ENCODE data around the gene PSMB3.
A peak's percentile ranks its signal among the peaks of the same experiment; 100 is the strongest.

The PSMB3 gene

GRCh38 chr17:38735161-38735997, 17.2 kb upstream of the PSMB3 start:
- Histone ChIP-seq H3K27me3 (replicated peaks; ENCODE audit: control insufficient read depth, insufficient read depth, low read length) (no peaks in the 10 kb centered on the region; the same call in 1 of the 2 replicates), H3K4me3 (replicated peaks; ENCODE audit: low read depth, low read length) (no peak overlapping the region), H3K36me3 (ENCODE audit: control insufficient read depth, insufficient read depth, low read length) (no peaks in the 10 kb centered on the region; the same call in none of the 2 replicates)
- DNase-seq (ENCODE audit: extremely low read depth, insufficient read length) = no peak
- peak; percentile 97 for TF ChIP-seq CTCF (IDR thresholded peaks at IDR 0.05; ENCODE audit: insufficient read depth, low read length, poor library complexity, severe bottlenecking)

DNA sequence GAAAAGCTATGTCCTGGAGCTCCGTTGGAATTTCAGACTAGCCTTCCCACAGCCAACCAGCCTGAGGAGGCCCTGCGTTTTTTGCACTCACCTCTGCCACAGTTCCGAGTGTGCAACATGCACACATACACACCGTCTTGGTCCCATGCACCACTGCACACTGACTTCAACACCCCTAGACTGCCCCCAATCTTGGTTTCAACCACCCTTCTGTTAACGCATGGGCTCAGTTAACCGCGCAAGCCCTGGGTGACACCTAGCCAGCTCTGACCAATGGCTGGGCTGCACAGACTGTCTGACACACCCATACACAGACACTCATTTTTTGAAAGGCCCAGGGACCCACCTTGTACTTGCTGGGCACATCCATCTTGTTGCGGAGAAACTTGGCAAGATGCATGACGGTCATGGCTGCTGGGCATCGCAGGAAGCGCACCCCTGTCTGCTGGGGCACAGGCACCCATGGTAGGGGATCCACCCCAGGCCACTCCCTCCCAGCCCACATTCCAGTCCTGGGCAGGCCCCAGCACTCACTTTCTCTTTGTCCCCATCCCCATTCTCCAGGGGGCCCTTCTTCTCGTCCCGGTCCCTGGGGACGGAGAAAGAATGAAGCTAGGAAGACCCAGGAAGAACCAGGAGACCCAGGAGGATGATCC, 14.4 kb upstream of the PSMB3 start:
- Histone ChIP-seq H3K4me3 (replicated peaks; ENCODE audit: low read depth, low read length) (no peak overlapping the region), H3K27me3 (replicated peaks; ENCODE audit: control insufficient read depth, insufficient read depth, low read length) (no peaks in the 10 kb centered on the region; the same call in 1 of the 2 replicates), H3K36me3 (ENCODE audit: control insufficient read depth, insufficient read depth, low read length) (no peaks in the 10 kb centered on the region; the same call in none of the 2 replicates)
- no peak for DNase-seq (ENCODE audit: extremely low read depth, insufficient read length)
- no peak for TF ChIP-seq CTCF (IDR thresholded peaks at IDR 0.05; ENCODE audit: insufficient read depth, low read length, poor library complexity, severe bottlenecking)

DNA sequence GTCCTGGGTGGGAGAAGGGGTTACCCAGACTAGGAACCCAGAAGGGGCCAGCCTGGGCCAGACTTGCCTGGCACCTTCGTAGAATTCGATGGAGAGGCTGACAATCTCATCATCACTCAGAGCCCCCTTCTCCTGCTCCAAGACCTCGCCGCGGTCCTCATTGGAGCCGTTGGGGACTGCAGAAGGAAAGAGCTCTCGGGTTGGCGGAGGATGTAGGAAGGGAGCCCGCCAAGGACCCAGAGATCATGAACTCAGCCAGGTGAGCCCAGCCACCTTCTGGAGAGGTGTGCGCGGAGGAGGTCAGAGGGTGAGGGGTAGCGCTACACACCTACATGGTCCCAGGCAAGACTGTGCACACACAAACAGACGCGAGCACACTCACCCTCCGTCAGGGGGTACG, 13.9 kb upstream of the PSMB3 start:
- H3K27me3 ChIP-seq (replicated peaks; ENCODE audit: control insufficient read depth, insufficient read depth, low read length) = no peaks in the 10 kb centered on the region; the same call in 1 of the 2 replicates
- TF ChIP-seq CTCF (IDR thresholded peaks at IDR 0.05; ENCODE audit: insufficient read depth, low read length, poor library complexity, severe bottlenecking) = no peak
- no peak for DNase-seq (ENCODE audit: extremely low read depth, insufficient read length)
- H3K4me3 ChIP-seq (replicated peaks; ENCODE audit: low read depth, low read length) = no peak overlapping the region
- H3K36me3 ChIP-seq (ENCODE audit: control insufficient read depth, insufficient read depth, low read length) = no peaks in the 10 kb centered on the region; the same call in none of the 2 replicates

- DNase-seq (ENCODE audit: extremely low read depth, insufficient read length) = no peak
- Histone ChIP-seq H3K36me3 (ENCODE audit: control insufficient read depth, insufficient read depth, low read length) (no peaks in the 10 kb centered on the region; the same call in none of the 2 replicates), H3K27me3 (replicated peaks; ENCODE audit: control insufficient read depth, insufficient read depth, low read length) (no peaks in the 10 kb centered on the region; the same call in 1 of the 2 replicates), H3K4me3 (replicated peaks; ENCODE audit: low read depth, low read length) (no peak overlapping the region)
- TF ChIP-seq CTCF (IDR thresholded peaks at IDR 0.05; ENCODE audit: insufficient read depth, low read length, poor library complexity, severe bottlenecking) = no peak
Observed at GRCh38 chr17:38739305-38739704, 13.2 kb upstream of the PSMB3 start.

DNA sequence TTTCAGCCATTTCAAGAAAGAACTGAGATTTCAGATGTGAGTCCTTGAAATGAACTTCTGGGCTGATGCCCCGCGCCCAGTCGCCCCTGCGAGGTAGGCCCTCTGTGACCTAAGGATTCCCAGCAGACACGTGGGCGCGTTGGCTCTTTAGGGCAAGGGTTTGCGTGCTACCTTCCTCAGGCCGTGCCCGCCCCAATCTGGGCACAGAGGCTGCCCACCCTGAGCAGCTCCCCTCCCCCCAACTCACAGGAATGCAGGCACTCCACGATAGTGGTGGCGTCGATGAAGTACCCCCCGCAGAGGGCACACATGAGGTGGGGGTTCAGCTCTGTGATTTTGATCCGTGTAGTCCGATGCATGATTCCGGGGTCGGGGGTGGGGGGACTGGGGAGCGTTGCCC, 12.5 kb upstream of the PSMB3 start:
- no peak overlapping the region for H3K4me3 ChIP-seq (replicated peaks; ENCODE audit: low read depth, low read length)
- TF ChIP-seq CTCF (IDR thresholded peaks at IDR 0.05; ENCODE audit: insufficient read depth, low read length, poor library complexity, severe bottlenecking) = no peak
- DNase-seq (ENCODE audit: extremely low read depth, insufficient read length) = no peak
- H3K27me3 ChIP-seq (replicated peaks; ENCODE audit: control insufficient read depth, insufficient read depth, low read length) = no peaks in the 10 kb centered on the region; the same call in 1 of the 2 replicates
- no peaks in the 10 kb centered on the region; the same call in none of the 2 replicates for H3K36me3 ChIP-seq (ENCODE audit: control insufficient read depth, insufficient read depth, low read length)

Data from GM06990 (cell line).